ENCODE results near the gene RASL10B.

- no peak for TF ChIP-seq SP1 (IDR thresholded peaks at IDR 0.05)
- TF ChIP-seq BHLHE40 (IDR thresholded peaks at IDR 0.05; ENCODE audit: borderline replicate concordance) = no peak
Measured at GRCh38 chr17:35744830-35745229, 13.4 kb downstream of the RASL10B start.
